PC-9 (cell line): ENCODE measurements around the gene CALD1. TPM values are rescaled to one million over a fixed set of nuclear protein-coding genes. Genes with fewer than 3 reads are reported as not detected.

Experiments used
- BruUV-seq: library from RNA; stranded (reverse); fragments of 400-500 nt; replicated peaks from 2 replicates; lab custom pipeline; 2021; lab: Mats Ljungman, UMichigan
- CTCF ChIA-PET: fragments of 300-600 bp; sonication (Branson Sonifier 250); formaldehyde crosslinking; loops from one replicate; lab custom pipeline; 2022; ENCODE audit warnings: antibody characterized with exemption; lab: Charles Lee
- POLR2A ChIA-PET: fragments of 300-600 bp; sonication (Branson Sonifier 250); formaldehyde crosslinking; loops from one replicate; lab custom pipeline; 2022; ENCODE audit warnings: antibody characterized with exemption; ENCODE audit not compliant: unreplicated experiment; lab: Charles Lee
- DNase-seq, 2 experiments: peaks; one replicate each; pipeline versions ENCODE4 v3.0.0 to v3.0.0-alpha.2; 2015 to 2022; ENCODE audit warnings: mixed read lengths in 1 of 2
- H2AFZ ChIP-seq: fragments of 200-600 bp; sonication (generic); 2 replicates; pipeline ENCODE4 v1.8.1; 2017; ENCODE audit warnings: antibody characterized with exemption
- H3F3A ChIP-seq: fragments of 200-600 bp; sonication (generic); 2 replicates; pipeline ENCODE4 v1.8.1; 2017; ENCODE audit warnings: antibody characterized with exemption, mild to moderate bottlenecking, low read depth; ENCODE audit not compliant: insufficient read depth
- H3K27ac ChIP-seq: fragments of 200-600 bp; sonication (generic); 2 replicates; pipeline ENCODE4 v1.6.1; 2016; ENCODE audit warnings: mixed run types
- H3K27me3 ChIP-seq: fragments of 200-600 bp; sonication (generic); 2 replicates; pipeline ENCODE4 v1.6.1; 2016; ENCODE audit warnings: low read depth, mixed run types; ENCODE audit not compliant: insufficient read depth
- H3K36me3 ChIP-seq: fragments of 200-600 bp; sonication (generic); 2 replicates; pipeline ENCODE4 v1.6.1; 2016; ENCODE audit warnings: low read depth, mixed run types
- H3K4me1 ChIP-seq: fragments of 200-600 bp; sonication (generic); replicated peaks from 2 replicates; pipeline ENCODE4 v1.6.1; 2016; ENCODE audit warnings: mixed run types; ENCODE audit not compliant: insufficient read depth
- H3K4me2 ChIP-seq: fragments of 200-600 bp; sonication (generic); 2 replicates; pipeline ENCODE4 v1.6.1; 2017; ENCODE audit warnings: mixed run types
- H3K4me3 ChIP-seq: fragments of 200-600 bp; sonication (generic); 2 replicates; pipeline ENCODE4 v1.6.1; 2016; ENCODE audit warnings: mixed run types
- H3K79me2 ChIP-seq: fragments of 200-600 bp; sonication (generic); 2 replicates; pipeline ENCODE4 v1.6.1; 2017; ENCODE audit warnings: low read depth, mixed run types
- H3K9me2 ChIP-seq: fragments of 200-600 bp; sonication (generic); 2 replicates; pipeline ENCODE4 v1.8.1; 2017; ENCODE audit warnings: mild to moderate bottlenecking; ENCODE audit not compliant: insufficient read depth
- H3K9me3 ChIP-seq: fragments of 200-600 bp; sonication (generic); 2 replicates; pipeline ENCODE4 v1.8.1; 2016; ENCODE audit warnings: low read depth; ENCODE audit not compliant: insufficient read depth
- H4K20me1 ChIP-seq: fragments of 200-600 bp; sonication (generic); 2 replicates; pipeline ENCODE4 v1.8.1; 2017; ENCODE audit not compliant: insufficient read depth
- EZH2 ChIP-seq: fragments of 200-600 bp; sonication (generic); IDR thresholded peaks from 2 replicates; pipeline ENCODE4 v1.8.0; 2017; ENCODE audit warnings: antibody characterized with exemption, low read depth
- intact Hi-C: fragments of 100-400 bp; cut with micrococcal nuclease; formaldehyde crosslinking; loops from one replicate; pipeline ENCODE4 v1.10.0; 2022; ENCODE audit not compliant: unreplicated experiment
- total RNA-seq: library from RNA; stranded (reverse); gene quantifications from 2 replicates; pipeline ENCODE4 v1.2.3, GENCODE V29; 2021
- TF ChIP-seq, protein P1 (sequence below): fragments of 200-600 bp; sonication (generic); conservative IDR thresholded peaks from 2 replicates; pipeline ENCODE4 v1.6.1; 2017; ENCODE audit warnings: mixed run types, antibody characterized with exemption, mild to moderate bottlenecking, moderate library complexity

Gene CALD1
- total RNA-seq, 1 experiment from 2014 or later, result 84.4 TPM

DNA sequence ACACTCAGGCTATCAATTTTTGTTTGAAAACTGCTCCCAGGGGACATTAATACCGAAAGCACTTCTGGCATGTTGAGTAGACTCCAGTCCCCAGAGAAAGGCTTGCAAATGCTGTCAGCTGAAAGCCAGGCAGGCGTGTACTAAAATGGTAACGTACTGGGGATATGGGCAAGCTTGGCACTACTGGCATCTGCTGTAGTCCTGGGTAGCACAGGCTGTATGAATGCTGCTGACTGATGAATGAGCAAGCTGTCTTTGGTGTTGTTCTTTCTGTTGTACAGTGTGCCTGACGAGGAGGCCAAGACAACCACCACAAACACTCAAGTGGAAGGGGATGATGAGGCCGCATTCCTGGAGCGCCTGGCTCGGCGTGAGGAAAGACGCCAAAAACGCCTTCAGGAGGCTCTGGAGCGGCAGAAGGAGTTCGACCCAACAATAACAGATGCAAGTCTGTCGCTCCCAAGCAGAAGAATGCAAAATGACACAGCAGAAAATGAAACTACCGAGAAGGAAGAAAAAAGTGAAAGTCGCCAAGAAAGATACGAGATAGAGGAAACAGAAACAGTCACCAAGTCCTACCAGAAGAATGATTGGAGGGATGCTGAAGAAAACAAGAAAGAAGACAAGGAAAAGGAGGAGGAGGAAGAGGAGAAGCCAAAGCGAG, 153.4 kb downstream of the CALD1 start:
- Histone ChIP-seq H3K27me3 (no peaks in the 10 kb centered on the region), H2AFZ (no peak overlapping the region), H3K27ac (no peak overlapping the region), H3K4me3 (no peak overlapping the region), H3K9me3 (no peaks in the 10 kb centered on the region), H3F3A (no peaks in the 10 kb centered on the region), H4K20me1 (no peaks in the 10 kb centered on the region), H3K9me2 (no peaks in the 10 kb centered on the region), H3K4me1 (no peaks in the 10 kb centered on the region), H3K36me3 (peaks cover 3% of the 10 kb centered on the region; the same call in 1 of the 2 replicates), H3K4me2 (no peak overlapping the region), H3K79me2 (no peaks in the 10 kb centered on the region)
- BruUV-seq, result no TSS peak
- POLR2A ChIA-PET, result no interaction called here
- DNase-seq, result no peak
- intact Hi-C loops, result no loop called here
- TF ChIP-seq, protein P1, sequence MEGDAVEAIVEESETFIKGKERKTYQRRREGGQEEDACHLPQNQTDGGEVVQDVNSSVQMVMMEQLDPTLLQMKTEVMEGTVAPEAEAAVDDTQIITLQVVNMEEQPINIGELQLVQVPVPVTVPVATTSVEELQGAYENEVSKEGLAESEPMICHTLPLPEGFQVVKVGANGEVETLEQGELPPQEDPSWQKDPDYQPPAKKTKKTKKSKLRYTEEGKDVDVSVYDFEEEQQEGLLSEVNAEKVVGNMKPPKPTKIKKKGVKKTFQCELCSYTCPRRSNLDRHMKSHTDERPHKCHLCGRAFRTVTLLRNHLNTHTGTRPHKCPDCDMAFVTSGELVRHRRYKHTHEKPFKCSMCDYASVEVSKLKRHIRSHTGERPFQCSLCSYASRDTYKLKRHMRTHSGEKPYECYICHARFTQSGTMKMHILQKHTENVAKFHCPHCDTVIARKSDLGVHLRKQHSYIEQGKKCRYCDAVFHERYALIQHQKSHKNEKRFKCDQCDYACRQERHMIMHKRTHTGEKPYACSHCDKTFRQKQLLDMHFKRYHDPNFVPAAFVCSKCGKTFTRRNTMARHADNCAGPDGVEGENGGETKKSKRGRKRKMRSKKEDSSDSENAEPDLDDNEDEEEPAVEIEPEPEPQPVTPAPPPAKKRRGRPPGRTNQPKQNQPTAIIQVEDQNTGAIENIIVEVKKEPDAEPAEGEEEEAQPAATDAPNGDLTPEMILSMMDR, result no peak
- TF ChIP-seq EZH2, result no peak
- CTCF ChIA-PET, result no interaction called here

DNA sequence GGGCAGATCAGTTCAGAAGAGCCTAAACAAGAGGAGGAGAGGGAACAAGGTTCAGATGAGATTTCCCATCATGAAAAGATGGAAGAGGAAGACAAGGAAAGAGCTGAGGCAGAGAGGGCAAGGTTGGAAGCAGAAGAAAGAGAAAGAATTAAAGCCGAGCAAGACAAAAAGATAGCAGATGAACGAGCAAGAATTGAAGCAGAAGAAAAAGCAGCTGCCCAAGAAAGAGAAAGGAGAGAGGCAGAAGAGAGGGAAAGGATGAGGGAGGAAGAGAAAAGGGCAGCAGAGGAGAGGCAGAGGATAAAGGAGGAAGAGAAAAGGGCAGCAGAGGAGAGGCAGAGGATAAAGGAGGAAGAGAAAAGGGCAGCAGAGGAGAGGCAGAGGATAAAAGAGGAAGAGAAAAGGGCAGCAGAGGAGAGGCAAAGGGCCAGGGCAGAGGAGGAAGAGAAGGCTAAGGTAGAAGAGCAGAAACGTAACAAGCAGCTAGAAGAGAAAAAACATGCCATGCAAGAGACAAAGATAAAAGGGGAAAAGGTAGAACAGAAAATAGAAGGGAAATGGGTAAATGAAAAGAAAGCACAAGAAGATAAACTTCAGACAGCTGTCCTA, 154.1 kb downstream of the CALD1 start:
- Histone ChIP-seq H3K4me1 (no peaks in the 10 kb centered on the region), H3K27ac (no peak overlapping the region), H3K9me3 (no peaks in the 10 kb centered on the region), H3K4me3 (no peak overlapping the region), H3K4me2 (no peak overlapping the region), H3K36me3 (peaks cover 3% of the 10 kb centered on the region; the same call in 1 of the 2 replicates), H3K27me3 (no peaks in the 10 kb centered on the region), H2AFZ (no peak overlapping the region), H3F3A (no peaks in the 10 kb centered on the region), H3K79me2 (no peaks in the 10 kb centered on the region), H3K9me2 (no peaks in the 10 kb centered on the region), H4K20me1 (no peaks in the 10 kb centered on the region)
- ChIA-PET POLR2A (no interaction called here), CTCF (no interaction called here)
- intact Hi-C loops, result no loop called here
- TF ChIP-seq, protein P1, result no peak
- no peak for TF ChIP-seq EZH2
- DNase-seq, result no peak
- BruUV-seq, result no TSS peak

DNA sequence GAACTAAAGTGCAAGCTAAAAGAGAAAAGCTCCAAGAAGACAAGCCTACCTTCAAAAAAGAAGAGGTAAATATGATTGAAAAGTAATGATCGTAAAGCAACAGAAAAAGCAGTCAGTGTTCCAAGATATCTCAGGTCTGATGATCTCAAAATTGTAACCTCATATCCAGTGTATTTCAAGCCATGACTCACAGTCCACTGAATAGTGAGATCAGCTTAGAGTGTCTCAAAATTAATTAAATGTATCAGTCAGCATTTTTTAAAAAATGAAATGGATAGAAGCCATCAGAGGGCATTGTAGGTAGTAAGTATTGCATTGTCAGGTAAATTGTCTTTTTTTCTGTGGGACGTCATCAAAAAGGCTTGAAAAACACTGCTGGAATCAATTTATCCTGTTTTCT, 156.3 kb downstream of the CALD1 start:
- no peak for DNase-seq
- no peak overlapping the region for H3K27ac ChIP-seq
- H2AFZ ChIP-seq, result no peak overlapping the region
- no peaks in the 10 kb centered on the region for H3K27me3 ChIP-seq
- H3K9me3 ChIP-seq, result no peaks in the 10 kb centered on the region
- intact Hi-C loops, result no loop called here
- no peak overlapping the region for H3K4me2 ChIP-seq
- no peaks in the 10 kb centered on the region for H3K79me2 ChIP-seq
- BruUV-seq, result no TSS peak
- no peak for TF ChIP-seq EZH2
- TF ChIP-seq, protein P1, result no peak
- ChIA-PET CTCF (interaction anchor here (0.6 kb wide), 1 partner anchor 251 kb away, joined by 6 read pairs; no protein-coding TSS in a partner anchor), POLR2A (no interaction called here)
- H3K36me3 ChIP-seq, result peaks cover 3% of the 10 kb centered on the region; the same call in 1 of the 2 replicates
- H3K4me1 ChIP-seq, result peaks cover 5% of the 10 kb centered on the region
- no peak overlapping the region for H3K4me3 ChIP-seq
- no peaks in the 10 kb centered on the region for H3F3A ChIP-seq
- H3K9me2 ChIP-seq, result no peaks in the 10 kb centered on the region
- no peaks in the 10 kb centered on the region for H4K20me1 ChIP-seq
